Ishikawa (cell line): ENCODE data around the gene GFRA1.

Experiments used
- CEBPB ChIP-seq: IDR thresholded peaks from 2 replicates; pipeline ENCODE4 v1.6.1; 2012
- CREB1 ChIP-seq: IDR thresholded peaks from 2 replicates; pipeline ENCODE4 v1.6.1; 2012; ENCODE audit warnings: low read depth
- EGR1 ChIP-seq: IDR thresholded peaks from 2 replicates; pipeline ENCODE4 v1.6.1; 2012
- EP300 ChIP-seq: IDR thresholded peaks from 2 replicates; pipeline ENCODE4 v1.6.1; 2012; ENCODE audit warnings: borderline replicate concordance
- FOXM1 ChIP-seq: IDR thresholded peaks from 2 replicates; pipeline ENCODE4 v1.6.1; 2012; ENCODE audit warnings: low read depth, borderline replicate concordance
- MAX ChIP-seq: IDR thresholded peaks from 2 replicates; pipeline ENCODE4 v1.6.1; 2012
- NFIC ChIP-seq: IDR thresholded peaks from 2 replicates; pipeline ENCODE4 v1.6.1; 2012
- RAD21 ChIP-seq: IDR thresholded peaks from 2 replicates; pipeline ENCODE4 v1.6.1; 2012; ENCODE audit warnings: low read depth
- REST ChIP-seq: IDR thresholded peaks from 2 replicates; pipeline ENCODE4 v1.6.1; 2012; ENCODE audit warnings: low read depth, mild to moderate bottlenecking
- TAF1 ChIP-seq: IDR thresholded peaks from 2 replicates; pipeline ENCODE4 v1.6.1; 2012; ENCODE audit warnings: low read depth, mild to moderate bottlenecking
- TCF12 ChIP-seq: IDR thresholded peaks from 2 replicates; pipeline ENCODE4 v1.6.1; 2012; ENCODE audit warnings: low read depth
- TEAD4 ChIP-seq: IDR thresholded peaks from 2 replicates; pipeline ENCODE4 v1.6.1; 2012
- USF1 ChIP-seq: IDR thresholded peaks from 2 replicates; pipeline ENCODE4 v1.6.1; 2012
- YY1 ChIP-seq: IDR thresholded peaks from 2 replicates; pipeline ENCODE4 v1.6.1; 2012; ENCODE audit warnings: low read depth
- ZBTB7A ChIP-seq: IDR thresholded peaks from 2 replicates; pipeline ENCODE4 v1.6.1; 2012; ENCODE audit warnings: low read depth

GFRA1 gene

GRCh38 chr10:116265686-116266085, 7.3 kb downstream of the GFRA1 start:
- TF ChIP-seq ZBTB7A (no peak), YY1 (no peak), CEBPB (no peak), RAD21 (no peak), TCF12 (no peak), USF1 (no peak), REST (no peak), CREB1 (no peak), FOXM1 (no peak), MAX (no peak), TAF1 (no peak)

GRCh38 chr10:116263870-116264655, 8.9 kb downstream of the GFRA1 start:
- TF ChIP-seq TCF12 (no peak), MAX (no peak), TAF1 (no peak), CREB1 (no peak), REST (no peak), USF1 (no peak), EGR1 (no peak), TEAD4 (no peak), NFIC (no peak), FOXM1 (no peak), EP300 (no peak), YY1 (no peak), ZBTB7A (no peak), RAD21 (no peak)

GRCh38 chr10:116262678-116263077, 10.3 kb downstream of the GFRA1 start:
- TF ChIP-seq RAD21, result no peak
- TF ChIP-seq ZBTB7A, result no peak
- TF ChIP-seq CREB1, result no peak
- no peak for TF ChIP-seq EGR1
- no peak for TF ChIP-seq REST
- no peak for TF ChIP-seq FOXM1
- TF ChIP-seq CEBPB, result no peak

- TF ChIP-seq NFIC (no peak), CEBPB (no peak), RAD21 (no peak), ZBTB7A (no peak), FOXM1 (no peak), TEAD4 (no peak), EGR1 (no peak), USF1 (no peak), TCF12 (no peak), EP300 (no peak), MAX (no peak), CREB1 (no peak), REST (no peak), TAF1 (no peak), YY1 (no peak)
These were observed 12.4 kb downstream of the GFRA1 start for GRCh38 chr10:116260599-116260998.
